ENCODE results near the gene CDH4.

CDH4 gene

GRCh38 chr20:61777773-61778494 is 525.9 kb downstream of the CDH4 start:
- TF ChIP-seq FOXP2 (optimal IDR thresholded peaks at IDR 0.05; ENCODE audit: borderline replicate concordance, extremely low read depth, extremely low read length, insufficient read depth) (no peak), TAF1 (IDR thresholded peaks at IDR 0.05; ENCODE audit: borderline replicate concordance, insufficient read depth, low read length) (no peak), POLR2AphosphoS5 (IDR thresholded peaks at IDR 0.05; ENCODE audit: low read depth, low read length) (no peak), REST (IDR thresholded peaks at IDR 0.05; ENCODE audit: insufficient read depth in 1 of 2, low read depth in 2 of 2, low read length in 2 of 2) (no peak), SIN3A (IDR thresholded peaks at IDR 0.05; ENCODE audit: borderline replicate concordance, insufficient read depth, low read length) (no peak)

GRCh38 chr20:61778495-61778863 is 526.4 kb downstream of the CDH4 start:
- no peak for TF ChIP-seq POLR2AphosphoS5 (IDR thresholded peaks at IDR 0.05; ENCODE audit: low read depth, low read length)
- TF ChIP-seq TAF1 (IDR thresholded peaks at IDR 0.05; ENCODE audit: borderline replicate concordance, insufficient read depth, low read length): no peak
- TF ChIP-seq SIN3A (IDR thresholded peaks at IDR 0.05; ENCODE audit: borderline replicate concordance, insufficient read depth, low read length): no peak
- TF ChIP-seq REST (IDR thresholded peaks at IDR 0.05; ENCODE audit: insufficient read depth in 1 of 2, low read depth in 2 of 2, low read length in 2 of 2): no peak
- no peak for TF ChIP-seq FOXP2 (optimal IDR thresholded peaks at IDR 0.05; ENCODE audit: borderline replicate concordance, extremely low read depth, extremely low read length, insufficient read depth)

GRCh38 chr20:61779176-61779965 is 527.3 kb downstream of the CDH4 start:
- TF ChIP-seq FOXP2 (optimal IDR thresholded peaks at IDR 0.05; ENCODE audit: borderline replicate concordance, extremely low read depth, extremely low read length, insufficient read depth): no peak
- no peak for TF ChIP-seq SIN3A (IDR thresholded peaks at IDR 0.05; ENCODE audit: borderline replicate concordance, insufficient read depth, low read length)
- TF ChIP-seq POLR2AphosphoS5 (IDR thresholded peaks at IDR 0.05; ENCODE audit: low read depth, low read length): no peak
- no peak for TF ChIP-seq REST (IDR thresholded peaks at IDR 0.05; ENCODE audit: insufficient read depth in 1 of 2, low read depth in 2 of 2, low read length in 2 of 2)
- no peak for TF ChIP-seq TAF1 (IDR thresholded peaks at IDR 0.05; ENCODE audit: borderline replicate concordance, insufficient read depth, low read length)

GRCh38 chr20:61780066-61780465 is 528.0 kb downstream of the CDH4 start:
- TF ChIP-seq POLR2AphosphoS5 (IDR thresholded peaks at IDR 0.05; ENCODE audit: low read depth, low read length) (no peak), REST (IDR thresholded peaks at IDR 0.05; ENCODE audit: insufficient read depth in 1 of 2, low read depth in 2 of 2, low read length in 2 of 2) (no peak), TAF1 (IDR thresholded peaks at IDR 0.05; ENCODE audit: borderline replicate concordance, insufficient read depth, low read length) (no peak), SIN3A (IDR thresholded peaks at IDR 0.05; ENCODE audit: borderline replicate concordance, insufficient read depth, low read length) (no peak), FOXP2 (optimal IDR thresholded peaks at IDR 0.05; ENCODE audit: borderline replicate concordance, extremely low read depth, extremely low read length, insufficient read depth) (no peak)

Measured in PFSK-1 (cell line).